HepG2 (cell line): ENCODE data around the gene CHADL. TPM values are rescaled to one million over a fixed set of nuclear protein-coding genes. Genes with fewer than 3 reads are reported as not detected.

Experiments used
- EP300 ChIP-seq, 3 experiments: sonication (generic) in 1 of 3; formaldehyde crosslinking in 1 of 3; IDR thresholded peaks; 2 replicates each; pipeline versions ENCODE4 v1.5.1 to v1.6.1; 2011 to 2020; ENCODE audit warnings: low read depth in 2 of 3, low read length in 2 of 3, borderline replicate concordance in 1 of 3, improper control_type of control experiment in 1 of 3, mild to moderate bottlenecking in 1 of 3, missing genetic modification reagents in 1 of 3, moderate library complexity in 1 of 3
- ETV6 ChIP-seq: sonication (generic); formaldehyde crosslinking; conservative IDR thresholded peaks from 2 replicates; pipeline ENCODE4 v1.4.0; 2020; ENCODE audit warnings: missing genetic modification reagents
- FIP1L1 ChIP-seq: fragments of 200-400 bp; formaldehyde crosslinking; IDR thresholded peaks from 2 replicates; pipeline ENCODE4 v1.6.1; 2018; ENCODE audit warnings: low read depth, mild to moderate bottlenecking, low read length, moderate library complexity, borderline replicate concordance; ENCODE audit not compliant: insufficient read depth
- MEIS2 ChIP-seq: sonication (generic); formaldehyde crosslinking; IDR thresholded peaks from 2 replicates; pipeline ENCODE4 v1.9.0; 2021; ENCODE audit warnings: mild to moderate bottlenecking, missing genetic modification reagents
- MIER2 ChIP-seq: IDR thresholded peaks from 2 replicates; pipeline ENCODE4 v1.6.1; 2016; ENCODE audit warnings: missing biosample characterization, missing genetic modification reagents
- MTF2 ChIP-seq: sonication (generic); formaldehyde crosslinking; IDR thresholded peaks from 2 replicates; pipeline ENCODE4 v1.5.0; 2020; ENCODE audit warnings: missing genetic modification reagents, borderline replicate concordance
- NR2C2 ChIP-seq: sonication (generic); formaldehyde crosslinking; IDR thresholded peaks from 2 replicates; pipeline ENCODE4 v1.4.0; 2020; ENCODE audit warnings: missing genetic modification reagents, mild to moderate bottlenecking, moderate library complexity, borderline replicate concordance
- ONECUT2 ChIP-seq: sonication (generic); formaldehyde crosslinking; IDR thresholded peaks from 2 replicates; pipeline ENCODE4 v1.4.0; 2020; ENCODE audit warnings: missing genetic modification reagents
- PAF1 ChIP-seq: IDR thresholded peaks from 2 replicates; pipeline ENCODE4 v1.6.1; 2016; ENCODE audit warnings: missing genetic modification reagents, missing compliant biosample characterization
- REXO4 ChIP-seq: sonication (generic); formaldehyde crosslinking; IDR thresholded peaks from 2 replicates; pipeline ENCODE4 v1.8.0; 2022; ENCODE audit warnings: missing genetic modification reagents, mild to moderate bottlenecking, borderline replicate concordance
- RFXANK ChIP-seq: IDR thresholded peaks from 2 replicates; pipeline ENCODE4 v1.6.1; 2016
- SIX1 ChIP-seq: sonication (generic); formaldehyde crosslinking; IDR thresholded peaks from 2 replicates; pipeline ENCODE4 v1.4.0; 2020; ENCODE audit warnings: missing genetic modification reagents, borderline replicate concordance
- SMAD9 ChIP-seq: sonication (generic); formaldehyde crosslinking; IDR thresholded peaks from 2 replicates; pipeline ENCODE4 v1.5.1; 2020; ENCODE audit warnings: mild to moderate bottlenecking, missing genetic modification reagents
- ZMYM4 ChIP-seq: sonication (generic); formaldehyde crosslinking; IDR thresholded peaks from 2 replicates; pipeline ENCODE4 v1.8.1; 2023; ENCODE audit warnings: mild to moderate bottlenecking, missing genetic modification reagents
- ZNF10 ChIP-seq: sonication (generic); formaldehyde crosslinking; IDR thresholded peaks from 2 replicates; pipeline ENCODE4 v1.4.0; 2020; ENCODE audit warnings: mild to moderate bottlenecking, low read depth, missing genetic modification reagents, borderline replicate concordance
- ZNF274 ChIP-seq: sonication (generic); formaldehyde crosslinking; IDR thresholded peaks from 2 replicates; pipeline ENCODE4 v1.5.1; 2020; ENCODE audit warnings: mild to moderate bottlenecking, missing genetic modification reagents
- ZNF598 ChIP-seq: sonication (generic); formaldehyde crosslinking; IDR thresholded peaks from 2 replicates; pipeline ENCODE4 v1.5.1; 2020; ENCODE audit warnings: mild to moderate bottlenecking, missing genetic modification reagents, borderline replicate concordance
- ZNF83 ChIP-seq: sonication (generic); formaldehyde crosslinking; IDR thresholded peaks from 2 replicates; pipeline ENCODE4 v1.4.0; 2020; ENCODE audit warnings: missing genetic modification reagents, mild to moderate bottlenecking, borderline replicate concordance
- polyA plus RNA-seq, 8 experiments: library from polyadenylated mRNA; depleted of rRNA in 3 of 8; stranded (reverse) in 7 of 8; unstranded in 1 of 8; fragments of >200 nt; fragmentation: Illumina TruSeq in 4 of 8; extraction: Trizol in 4 of 8; gene quantifications; 2 replicates each; pipeline versions ENCODE4 v1.2.1 to v1.2.3, GENCODE V29; 2011 to 2016; ENCODE audit warnings: low read depth in 4 of 8, missing spikeins in 1 of 8, mixed read lengths in 1 of 8; ENCODE audit not compliant: insufficient read depth in 1 of 8
- total RNA-seq, 5 experiments: library from RNA; depleted of rRNA; stranded (reverse); fragments of >200 nt; fragmentation: Illumina TruSeq; extraction: Trizol; gene quantifications; 2 replicates each; pipeline ENCODE4 v1.2.3, GENCODE V29; 2016; ENCODE audit warnings: low read depth in 1 of 5
- TF ChIP-seq, protein P1 (sequence below): sonication (generic); formaldehyde crosslinking; IDR thresholded peaks from 2 replicates; pipeline ENCODE4 v1.4.0; 2020; ENCODE audit warnings: missing genetic modification reagents, mild to moderate bottlenecking, borderline replicate concordance
- TF ChIP-seq, protein P2 (sequence below): sonication (generic); formaldehyde crosslinking; IDR thresholded peaks from 2 replicates; pipeline ENCODE4 v1.5.0; 2020; ENCODE audit warnings: mild to moderate bottlenecking, low read depth, missing genetic modification reagents, borderline replicate concordance
- TF ChIP-seq, protein P3 (sequence below): IDR thresholded peaks from 2 replicates; pipeline ENCODE4 v1.6.1; 2016; ENCODE audit warnings: control low read depth
- TF ChIP-seq, protein P4 (sequence below), 2 experiments: fragments of 450-650 bp in 1 of 2; sonication (generic) in 1 of 2; formaldehyde crosslinking; IDR thresholded peaks; 2 replicates each; pipeline versions ENCODE4 v1.5.0 to v1.8.0; 2020 to 2022; ENCODE audit warnings: mild to moderate bottlenecking in 1 of 2, missing genetic modification reagents in 1 of 2
- TF ChIP-seq, protein P5 (sequence below): sonication (generic); formaldehyde crosslinking; IDR thresholded peaks from 2 replicates; pipeline ENCODE4 v1.9.0; 2021; ENCODE audit warnings: missing genetic modification reagents, mild to moderate bottlenecking, borderline replicate concordance

CHADL gene
- total and polyA plus RNA-seq, 2 of the 13 experiments (the other 11 are each of a cell fraction or from before 2014, with no cell fraction given), result 2.8 to 8.1 TPM

DNA sequence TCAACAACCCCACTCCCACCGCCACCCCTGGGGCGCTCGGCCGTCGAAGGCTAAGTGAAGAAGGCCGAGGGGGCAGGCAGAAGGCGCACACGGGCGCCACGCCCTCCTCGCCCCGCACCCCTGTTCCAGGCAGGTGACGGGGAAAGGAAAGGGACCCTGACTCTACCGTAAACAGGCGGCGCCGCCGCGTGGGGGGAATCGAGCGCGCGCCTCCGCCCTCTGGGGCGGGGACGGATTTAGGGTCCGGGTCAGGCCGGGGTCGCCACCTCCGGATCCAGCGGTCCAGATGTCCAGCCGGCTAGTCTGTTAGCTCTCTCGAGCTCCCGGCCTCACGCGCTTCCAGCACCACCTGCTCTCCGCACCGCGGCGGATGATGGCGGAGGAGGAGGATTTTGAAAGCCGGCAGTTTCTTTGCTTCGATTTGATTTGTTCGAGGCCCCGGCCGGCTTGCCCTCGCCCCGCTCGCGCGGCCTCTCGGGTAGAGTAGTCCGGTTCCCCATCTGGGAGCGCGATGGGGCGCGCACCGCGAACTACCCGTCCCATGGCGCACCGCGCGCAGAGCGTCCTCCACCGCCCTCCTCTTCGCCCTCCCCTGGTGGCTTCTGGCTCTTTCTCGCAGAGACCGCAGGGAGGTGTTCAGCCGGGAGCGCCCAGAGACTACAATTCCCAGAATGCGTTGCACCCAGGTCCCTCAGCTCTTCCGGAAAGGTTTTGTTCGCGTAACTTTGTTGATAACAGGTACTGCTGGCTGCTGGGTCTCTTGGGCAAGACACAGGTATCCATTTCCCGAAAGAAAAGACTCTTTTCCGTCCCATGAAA, 45.3 kb upstream of the CHADL start, which contains the start of gene RANGAP1 (continued):
- TF ChIP-seq ZNF274, result no peak
- no peak for TF ChIP-seq SIX1 (CRISPR knock-in tag)
- peak; percentile 18; the same call in 1 of the 2 replicates for TF ChIP-seq MEIS2 (CRISPR knock-in tag)
- TF ChIP-seq, protein P1, sequence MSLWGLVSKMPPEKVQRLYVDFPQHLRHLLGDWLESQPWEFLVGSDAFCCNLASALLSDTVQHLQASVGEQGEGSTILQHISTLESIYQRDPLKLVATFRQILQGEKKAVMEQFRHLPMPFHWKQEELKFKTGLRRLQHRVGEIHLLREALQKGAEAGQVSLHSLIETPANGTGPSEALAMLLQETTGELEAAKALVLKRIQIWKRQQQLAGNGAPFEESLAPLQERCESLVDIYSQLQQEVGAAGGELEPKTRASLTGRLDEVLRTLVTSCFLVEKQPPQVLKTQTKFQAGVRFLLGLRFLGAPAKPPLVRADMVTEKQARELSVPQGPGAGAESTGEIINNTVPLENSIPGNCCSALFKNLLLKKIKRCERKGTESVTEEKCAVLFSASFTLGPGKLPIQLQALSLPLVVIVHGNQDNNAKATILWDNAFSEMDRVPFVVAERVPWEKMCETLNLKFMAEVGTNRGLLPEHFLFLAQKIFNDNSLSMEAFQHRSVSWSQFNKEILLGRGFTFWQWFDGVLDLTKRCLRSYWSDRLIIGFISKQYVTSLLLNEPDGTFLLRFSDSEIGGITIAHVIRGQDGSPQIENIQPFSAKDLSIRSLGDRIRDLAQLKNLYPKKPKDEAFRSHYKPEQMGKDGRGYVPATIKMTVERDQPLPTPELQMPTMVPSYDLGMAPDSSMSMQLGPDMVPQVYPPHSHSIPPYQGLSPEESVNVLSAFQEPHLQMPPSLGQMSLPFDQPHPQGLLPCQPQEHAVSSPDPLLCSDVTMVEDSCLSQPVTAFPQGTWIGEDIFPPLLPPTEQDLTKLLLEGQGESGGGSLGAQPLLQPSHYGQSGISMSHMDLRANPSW (CRISPR knock-in tag), result no peak
- TF ChIP-seq ZNF10 (CRISPR knock-in tag), result no peak
- TF ChIP-seq, protein P2, sequence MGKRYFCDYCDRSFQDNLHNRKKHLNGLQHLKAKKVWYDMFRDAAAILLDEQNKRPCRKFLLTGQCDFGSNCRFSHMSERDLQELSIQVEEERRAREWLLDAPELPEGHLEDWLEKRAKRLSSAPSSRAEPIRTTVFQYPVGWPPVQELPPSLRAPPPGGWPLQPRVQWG (CRISPR knock-in tag), result no peak
- no peak for TF ChIP-seq SMAD9 (CRISPR knock-in tag)
- TF ChIP-seq PAF1 (CRISPR knock-in tag), result no peak
- TF ChIP-seq, protein P3, sequence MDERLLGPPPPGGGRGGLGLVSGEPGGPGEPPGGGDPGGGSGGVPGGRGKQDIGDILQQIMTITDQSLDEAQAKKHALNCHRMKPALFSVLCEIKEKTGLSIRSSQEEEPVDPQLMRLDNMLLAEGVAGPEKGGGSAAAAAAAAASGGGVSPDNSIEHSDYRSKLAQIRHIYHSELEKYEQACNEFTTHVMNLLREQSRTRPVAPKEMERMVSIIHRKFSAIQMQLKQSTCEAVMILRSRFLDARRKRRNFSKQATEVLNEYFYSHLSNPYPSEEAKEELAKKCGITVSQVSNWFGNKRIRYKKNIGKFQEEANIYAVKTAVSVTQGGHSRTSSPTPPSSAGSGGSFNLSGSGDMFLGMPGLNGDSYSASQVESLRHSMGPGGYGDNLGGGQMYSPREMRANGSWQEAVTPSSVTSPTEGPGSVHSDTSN (CRISPR knock-in tag), result no peak
- peak; percentile 97 for TF ChIP-seq NR2C2 (CRISPR knock-in tag)
- TF ChIP-seq, protein P4, sequence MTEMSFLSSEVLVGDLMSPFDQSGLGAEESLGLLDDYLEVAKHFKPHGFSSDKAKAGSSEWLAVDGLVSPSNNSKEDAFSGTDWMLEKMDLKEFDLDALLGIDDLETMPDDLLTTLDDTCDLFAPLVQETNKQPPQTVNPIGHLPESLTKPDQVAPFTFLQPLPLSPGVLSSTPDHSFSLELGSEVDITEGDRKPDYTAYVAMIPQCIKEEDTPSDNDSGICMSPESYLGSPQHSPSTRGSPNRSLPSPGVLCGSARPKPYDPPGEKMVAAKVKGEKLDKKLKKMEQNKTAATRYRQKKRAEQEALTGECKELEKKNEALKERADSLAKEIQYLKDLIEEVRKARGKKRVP (CRISPR knock-in tag; IDR thresholded peaks at IDR 0.05), result no peak
- TF ChIP-seq REXO4 (CRISPR knock-in tag), result no peak
- TF ChIP-seq, protein P5, sequence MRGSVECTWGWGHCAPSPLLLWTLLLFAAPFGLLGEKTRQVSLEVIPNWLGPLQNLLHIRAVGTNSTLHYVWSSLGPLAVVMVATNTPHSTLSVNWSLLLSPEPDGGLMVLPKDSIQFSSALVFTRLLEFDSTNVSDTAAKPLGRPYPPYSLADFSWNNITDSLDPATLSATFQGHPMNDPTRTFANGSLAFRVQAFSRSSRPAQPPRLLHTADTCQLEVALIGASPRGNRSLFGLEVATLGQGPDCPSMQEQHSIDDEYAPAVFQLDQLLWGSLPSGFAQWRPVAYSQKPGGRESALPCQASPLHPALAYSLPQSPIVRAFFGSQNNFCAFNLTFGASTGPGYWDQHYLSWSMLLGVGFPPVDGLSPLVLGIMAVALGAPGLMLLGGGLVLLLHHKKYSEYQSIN (CRISPR knock-in tag), result no peak
- peak; percentile 64 for TF ChIP-seq ZMYM4
- no peak for TF ChIP-seq MIER2
- no peak for TF ChIP-seq ONECUT2 (CRISPR knock-in tag)
- TF ChIP-seq FIP1L1, result no peak
- peak; percentile 55; the same call in 1 of the 2 replicates for TF ChIP-seq ZNF83 (CRISPR knock-in tag)
- TF ChIP-seq MTF2 (CRISPR knock-in tag), result no peak
- 0 out of 2 replicates have a peak, but pooled peaks have one; percentile 71 for TF ChIP-seq ETV6 (CRISPR knock-in tag)
- TF ChIP-seq EP300 (IDR thresholded peaks at IDR 0.05; ENCODE audit: low read depth in 2 of 2, low read length in 2 of 2), result peak; percentile 4 to 41; a peak in 1 of 4 replicates
- no peak for TF ChIP-seq EP300 (CRISPR knock-in tag; IDR thresholded peaks at IDR 0.05; ENCODE audit: borderline replicate concordance)
- TF ChIP-seq RFXANK (CRISPR knock-in tag), result no peak
- no peak for TF ChIP-seq ZNF598 (CRISPR knock-in tag)
